SU-DHL-6 (cell line): Measurements from ENCODE around the gene TRPV5.

Experiments used
- H2AFZ ChIP-seq: fragments of 200-600 bp; sonication (generic); 2 replicates; pipeline ENCODE4 v1.6.1; 2014; ENCODE audit warnings: low read depth, mild to moderate bottlenecking, moderate library complexity, mixed read lengths, antibody characterized with exemption, low read length; ENCODE audit not compliant: severe bottlenecking
- H3F3A ChIP-seq: fragments of 200-600 bp; shearing (Covaris generic); 2 replicates; pipeline ENCODE4 v1.6.0; 2016; ENCODE audit warnings: antibody characterized with exemption, mild to moderate bottlenecking; ENCODE audit not compliant: insufficient read depth
- H3K27ac ChIP-seq: fragments of 200-600 bp; sonication (generic); 2 replicates; pipeline ENCODE4 v1.5.1; 2016; ENCODE audit warnings: low read depth, mild to moderate bottlenecking, low read length, moderate library complexity, mixed read lengths
- H3K27me3 ChIP-seq: fragments of 200-600 bp; sonication (generic), shearing (Covaris generic); 2 replicates; pipeline ENCODE4 v1.6.0; 2014; ENCODE audit warnings: mild to moderate bottlenecking, low read length
- H3K36me3 ChIP-seq: fragments of 200-600 bp; sonication (generic); 2 replicates; pipeline ENCODE4 v1.6.1; 2014; ENCODE audit warnings: mild to moderate bottlenecking, low read length, mixed read lengths
- H3K4me2 ChIP-seq: fragments of 300-600, 200-600 bp; shearing (Covaris generic), sonication (generic); 2 replicates; pipeline ENCODE4 v1.6.0; 2014; ENCODE audit warnings: low read length, low read depth, mild to moderate bottlenecking; ENCODE audit not compliant: poor library complexity, severe bottlenecking
- H3K4me3 ChIP-seq: fragments of 200-600 bp; sonication (generic); 2 replicates; pipeline ENCODE4 v1.5.1; 2014; ENCODE audit warnings: antibody characterized with exemption, low read length, mild to moderate bottlenecking, mixed read lengths; ENCODE audit not compliant: insufficient read depth, poor library complexity, severe bottlenecking
- H3K79me2 ChIP-seq: fragments of 200-600 bp; sonication (generic); 2 replicates; pipeline ENCODE4 v1.6.1; 2014; ENCODE audit warnings: mild to moderate bottlenecking, low read length, moderate library complexity; ENCODE audit not compliant: insufficient read depth
- H3K9ac ChIP-seq: fragments of 200-600 bp; sonication (generic); 2 replicates; pipeline ENCODE4 v1.7.0; 2014; ENCODE audit warnings: mild to moderate bottlenecking, low read length
- H3K9me2 ChIP-seq: fragments of 200-600 bp; sonication (generic); replicated peaks from 2 replicates; pipeline ENCODE4 v1.6.1; 2014; ENCODE audit warnings: low read length; ENCODE audit not compliant: insufficient read depth
- H3K9me3 ChIP-seq: fragments of 200-600 bp; sonication (generic); 2 replicates; pipeline ENCODE4 v1.6.1; 2014; ENCODE audit warnings: low read length, mixed read lengths; ENCODE audit not compliant: insufficient read depth
- H4K20me1 ChIP-seq: fragments of 200-600 bp; sonication (generic); 2 replicates; pipeline ENCODE4 v1.6.1; 2014; ENCODE audit warnings: low read depth, mild to moderate bottlenecking, antibody characterized with exemption, low read length, moderate library complexity, mixed read lengths
- EZH2phosphoT487 ChIP-seq: fragments of 200-600 bp; sonication (generic), shearing (Covaris generic); conservative IDR thresholded peaks from 2 replicates; pipeline ENCODE4 v1.6.1; 2018; ENCODE audit warnings: mild to moderate bottlenecking, antibody characterized with exemption, low read length, moderate library complexity, mixed read lengths
- TF ChIP-seq, protein P1 (sequence below): fragments of 200-600 bp; sonication (generic); IDR thresholded peaks from one replicate; pipeline ENCODE4 v1.5.1; 2017; ENCODE audit warnings: antibody characterized with exemption, mild to moderate bottlenecking, low read length, moderate library complexity; ENCODE audit not compliant: insufficient read depth, poor library complexity, severe bottlenecking

The TRPV5 gene

GRCh38 chr7:142908921-142909890 lies 24.3 kb downstream of the TRPV5 start:
- H3K4me2 ChIP-seq = no peak overlapping the region
- no peak overlapping the region for H3K4me3 ChIP-seq
- no peaks in the 10 kb centered on the region for H3K9me2 ChIP-seq
- no peaks in the 10 kb centered on the region for H3K27me3 ChIP-seq
- H3K27ac ChIP-seq = no peak overlapping the region
- H4K20me1 ChIP-seq = no peaks in the 10 kb centered on the region
- no peaks in the 10 kb centered on the region for H3F3A ChIP-seq
- peaks cover 4% of the 10 kb centered on the region for H3K9me3 ChIP-seq
- no peaks in the 10 kb centered on the region for H3K36me3 ChIP-seq
- no peak for TF ChIP-seq EZH2phosphoT487
- TF ChIP-seq, protein P1, sequence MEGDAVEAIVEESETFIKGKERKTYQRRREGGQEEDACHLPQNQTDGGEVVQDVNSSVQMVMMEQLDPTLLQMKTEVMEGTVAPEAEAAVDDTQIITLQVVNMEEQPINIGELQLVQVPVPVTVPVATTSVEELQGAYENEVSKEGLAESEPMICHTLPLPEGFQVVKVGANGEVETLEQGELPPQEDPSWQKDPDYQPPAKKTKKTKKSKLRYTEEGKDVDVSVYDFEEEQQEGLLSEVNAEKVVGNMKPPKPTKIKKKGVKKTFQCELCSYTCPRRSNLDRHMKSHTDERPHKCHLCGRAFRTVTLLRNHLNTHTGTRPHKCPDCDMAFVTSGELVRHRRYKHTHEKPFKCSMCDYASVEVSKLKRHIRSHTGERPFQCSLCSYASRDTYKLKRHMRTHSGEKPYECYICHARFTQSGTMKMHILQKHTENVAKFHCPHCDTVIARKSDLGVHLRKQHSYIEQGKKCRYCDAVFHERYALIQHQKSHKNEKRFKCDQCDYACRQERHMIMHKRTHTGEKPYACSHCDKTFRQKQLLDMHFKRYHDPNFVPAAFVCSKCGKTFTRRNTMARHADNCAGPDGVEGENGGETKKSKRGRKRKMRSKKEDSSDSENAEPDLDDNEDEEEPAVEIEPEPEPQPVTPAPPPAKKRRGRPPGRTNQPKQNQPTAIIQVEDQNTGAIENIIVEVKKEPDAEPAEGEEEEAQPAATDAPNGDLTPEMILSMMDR = peak; percentile 24
- no peak overlapping the region for H2AFZ ChIP-seq
- H3K9ac ChIP-seq = no peak overlapping the region
- no peaks in the 10 kb centered on the region for H3K79me2 ChIP-seq

DNA sequence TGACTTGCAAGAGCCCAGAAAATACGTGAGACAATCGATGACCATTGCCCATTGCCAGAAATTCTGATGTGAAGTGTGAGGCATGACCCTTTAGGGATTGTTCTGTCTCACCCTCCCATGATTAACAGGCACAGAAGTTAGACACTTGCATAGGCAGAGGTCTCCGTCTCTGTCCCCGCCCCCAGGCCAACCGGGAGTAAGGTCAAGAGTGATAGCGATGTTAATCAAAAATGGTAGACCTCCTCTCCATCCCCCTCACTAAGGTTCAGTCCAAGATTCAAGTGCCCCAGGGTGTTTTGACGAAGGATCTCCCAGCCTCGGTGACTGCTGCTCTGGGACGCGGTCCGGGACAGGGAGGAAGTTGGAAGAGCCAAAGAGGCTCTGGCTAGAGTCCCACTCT lies 25.3 kb downstream of the TRPV5 start:
- Histone ChIP-seq H3K9me2 (no peaks in the 10 kb centered on the region), H3K27me3 (no peaks in the 10 kb centered on the region), H3K27ac (no peak overlapping the region), H3K4me3 (no peak overlapping the region), H3K9ac (no peak overlapping the region), H2AFZ (no peak overlapping the region), H3F3A (no peaks in the 10 kb centered on the region), H4K20me1 (no peaks in the 10 kb centered on the region), H3K4me2 (no peak overlapping the region), H3K9me3 (peaks cover 5% of the 10 kb centered on the region), H3K79me2 (no peaks in the 10 kb centered on the region), H3K36me3 (no peaks in the 10 kb centered on the region)
- TF ChIP-seq EZH2phosphoT487 = no peak
- TF ChIP-seq, protein P1 = no peak

GRCh38 chr7:142906643-142907042 lies 26.9 kb downstream of the TRPV5 start:
- Histone ChIP-seq H3K36me3 (no peaks in the 10 kb centered on the region), H2AFZ (no peak overlapping the region), H3K4me3 (no peak overlapping the region), H3K9me2 (no peaks in the 10 kb centered on the region), H3K9ac (no peak overlapping the region), H3K4me2 (no peak overlapping the region), H3K79me2 (no peaks in the 10 kb centered on the region), H3K9me3 (peaks cover 5% of the 10 kb centered on the region), H4K20me1 (no peaks in the 10 kb centered on the region), H3K27ac (no peak overlapping the region), H3F3A (no peaks in the 10 kb centered on the region), H3K27me3 (no peaks in the 10 kb centered on the region)
- TF ChIP-seq, protein P1 = no peak
- no peak for TF ChIP-seq EZH2phosphoT487
